HepG2 (cell line): ENCODE results near the gene HAPLN2. TPM values are rescaled to one million over a fixed set of nuclear protein-coding genes. Genes with fewer than 3 reads are reported as not detected.

Experiments used
- CREBL2 ChIP-seq: sonication (generic); formaldehyde crosslinking; IDR thresholded peaks from 2 replicates; pipeline ENCODE4 v1.8.1; 2023; ENCODE audit warnings: missing genetic modification reagents, mild to moderate bottlenecking, borderline replicate concordance
- FOXJ3 ChIP-seq: sonication (generic); formaldehyde crosslinking; IDR thresholded peaks from 2 replicates; pipeline ENCODE4 v1.4.0; 2020; ENCODE audit warnings: missing genetic modification reagents, mild to moderate bottlenecking, borderline replicate concordance
- GABPB1 ChIP-seq: IDR thresholded peaks from 2 replicates; pipeline ENCODE4 v1.6.1; 2016; ENCODE audit warnings: mild to moderate bottlenecking, missing genetic modification reagents, moderate library complexity, missing compliant biosample characterization
- GATAD2A ChIP-seq: IDR thresholded peaks from 2 replicates; pipeline ENCODE4 v1.6.1; 2016
- HMG20B ChIP-seq: conservative IDR thresholded peaks from 2 replicates; pipeline ENCODE4 v1.6.1; 2016; ENCODE audit warnings: missing genetic modification reagents, missing compliant biosample characterization
- JARID2 ChIP-seq: sonication (generic); formaldehyde crosslinking; IDR thresholded peaks from 2 replicates; pipeline ENCODE4 v1.8.1; 2023; ENCODE audit warnings: missing genetic modification reagents, inconsistent platforms; ENCODE audit not compliant: insufficient replicate concordance
- MYC ChIP-seq: sonication (generic); formaldehyde crosslinking; IDR thresholded peaks from 2 replicates; pipeline ENCODE4 v1.9.0; 2021; ENCODE audit warnings: missing genetic modification reagents, borderline replicate concordance
- PHF21A ChIP-seq: sonication (generic); formaldehyde crosslinking; IDR thresholded peaks from 2 replicates; pipeline ENCODE4 v1.5.0; 2020; ENCODE audit warnings: mild to moderate bottlenecking, missing genetic modification reagents
- SALL1 ChIP-seq: sonication (generic); formaldehyde crosslinking; IDR thresholded peaks from 2 replicates; pipeline ENCODE4 v1.8.0; 2022; ENCODE audit warnings: mild to moderate bottlenecking, missing genetic modification reagents
- SP5 ChIP-seq: IDR thresholded peaks from 2 replicates; pipeline ENCODE4 v1.6.1; 2016; ENCODE audit warnings: low read depth, borderline replicate concordance
- SRF ChIP-seq: IDR thresholded peaks from 2 replicates; pipeline ENCODE4 v1.6.1; 2011; ENCODE audit warnings: mild to moderate bottlenecking, low read depth, low read length, moderate library complexity
- SRSF9 ChIP-seq: fragments of 200-400 bp; formaldehyde crosslinking; IDR thresholded peaks from 2 replicates; pipeline ENCODE4 v1.6.1; 2018; ENCODE audit warnings: borderline replicate concordance, mild to moderate bottlenecking, low read depth, low read length; ENCODE audit not compliant: insufficient read depth, poor library complexity, severe bottlenecking
- SSRP1 ChIP-seq: IDR thresholded peaks from 2 replicates; pipeline ENCODE4 v1.6.1; 2016; ENCODE audit warnings: control low read depth
- TBX3 ChIP-seq: fragments of 450-650 bp; IDR thresholded peaks from 2 replicates; pipeline ENCODE4 v1.6.1; 2017; ENCODE audit warnings: antibody characterized with exemption, mild to moderate bottlenecking, inconsistent platforms, borderline replicate concordance
- TEAD3 ChIP-seq: optimal IDR thresholded peaks from 2 replicates; pipeline ENCODE3; 2016; ENCODE audit warnings: borderline replicate concordance
- TFDP2 ChIP-seq: sonication (generic); formaldehyde crosslinking; IDR thresholded peaks from 2 replicates; pipeline ENCODE4 v1.4.0; 2020; ENCODE audit warnings: missing genetic modification reagents
- ZBTB26 ChIP-seq: IDR thresholded peaks from 2 replicates; pipeline ENCODE4 v1.6.1; 2016; ENCODE audit warnings: missing compliant biosample characterization, missing genetic modification reagents, borderline replicate concordance
- ZBTB3 ChIP-seq: sonication (generic); formaldehyde crosslinking; IDR thresholded peaks from 2 replicates; pipeline ENCODE4 v1.4.0; 2020; ENCODE audit warnings: low read depth, mild to moderate bottlenecking, moderate library complexity, missing genetic modification reagents, borderline replicate concordance
- ZBTB37 ChIP-seq: sonication (generic); formaldehyde crosslinking; IDR thresholded peaks from 2 replicates; pipeline ENCODE4 v1.4.0; 2020; ENCODE audit warnings: mild to moderate bottlenecking, missing genetic modification reagents
- ZMAT3 ChIP-seq: sonication (generic); formaldehyde crosslinking; conservative IDR thresholded peaks from 2 replicates; pipeline ENCODE4 v1.7.0; 2021; ENCODE audit warnings: missing genetic modification reagents
- ZNF143 ChIP-seq: sonication (generic); formaldehyde crosslinking; IDR thresholded peaks from 2 replicates; pipeline ENCODE4 v1.4.0; 2020; ENCODE audit warnings: missing genetic modification reagents
- ZNF160 ChIP-seq: sonication (generic); formaldehyde crosslinking; IDR thresholded peaks from 2 replicates; pipeline ENCODE4 v1.8.0; 2022; ENCODE audit warnings: mild to moderate bottlenecking, inconsistent platforms, missing genetic modification reagents
- ZNF333 ChIP-seq: sonication (generic); formaldehyde crosslinking; IDR thresholded peaks from 2 replicates; pipeline ENCODE4 v1.4.0; 2020; ENCODE audit warnings: mild to moderate bottlenecking, missing genetic modification reagents, borderline replicate concordance
- ZNF710 ChIP-seq: sonication (generic); formaldehyde crosslinking; IDR thresholded peaks from 2 replicates; pipeline ENCODE4 v1.5.0; 2020; ENCODE audit warnings: mild to moderate bottlenecking, missing genetic modification reagents, borderline replicate concordance
- polyA plus RNA-seq, 8 experiments: library from polyadenylated mRNA; depleted of rRNA in 3 of 8; stranded (reverse) in 7 of 8; unstranded in 1 of 8; fragments of >200 nt; fragmentation: Illumina TruSeq in 4 of 8; extraction: Trizol in 4 of 8; gene quantifications; 2 replicates each; pipeline versions ENCODE4 v1.2.1 to v1.2.3, GENCODE V29; 2011 to 2016; ENCODE audit warnings: low read depth in 4 of 8, missing spikeins in 1 of 8, mixed read lengths in 1 of 8; ENCODE audit not compliant: insufficient read depth in 1 of 8
- total RNA-seq, 5 experiments: library from RNA; depleted of rRNA; stranded (reverse); fragments of >200 nt; fragmentation: Illumina TruSeq; extraction: Trizol; gene quantifications; 2 replicates each; pipeline ENCODE4 v1.2.3, GENCODE V29; 2016; ENCODE audit warnings: low read depth in 1 of 5

The HAPLN2 gene
- total and polyA plus RNA-seq, 2 of the 13 experiments (the other 11 are each of a cell fraction or from before 2014, with no cell fraction given): not detected

GRCh38 chr1:156659988-156660751, 41.0 kb downstream of the HAPLN2 start (continued):
- peak; percentile 37; the same call in 1 of the 2 replicates for TF ChIP-seq ZBTB26
- peak; percentile 23; the same call in 1 of the 2 replicates for TF ChIP-seq PHF21A (CRISPR knock-in tag)
- peak; percentile 93 for TF ChIP-seq ZMAT3 (CRISPR knock-in tag)
- peak; percentile 57; the same call in 1 of the 2 replicates for TF ChIP-seq SP5 (CRISPR knock-in tag)
- TF ChIP-seq ZNF143 (CRISPR knock-in tag): 0 out of 2 replicates have a peak, but pooled peaks have one; percentile 2
- TF ChIP-seq CREBL2: no peak
- no peak for TF ChIP-seq SRSF9
- TF ChIP-seq GATAD2A: peak; percentile 67
- no peak for TF ChIP-seq TBX3
- peak; percentile 99 for TF ChIP-seq SSRP1
- peak; percentile 67; the same call in 1 of the 2 replicates for TF ChIP-seq TFDP2 (CRISPR knock-in tag)
- TF ChIP-seq GABPB1 (CRISPR knock-in tag): peak; percentile 91
- TF ChIP-seq MYC (CRISPR knock-in tag): peak; percentile 84
- TF ChIP-seq ZNF333 (CRISPR knock-in tag): 0 out of 2 replicates have a peak, but pooled peaks have one; percentile 78
- TF ChIP-seq TEAD3 (CRISPR knock-in tag): peak; percentile 86
- no peak for TF ChIP-seq FOXJ3
- TF ChIP-seq JARID2 (CRISPR knock-in tag): peak; percentile 68
- 0 out of 2 replicates have a peak, but pooled peaks have one; percentile 2 for TF ChIP-seq SRF
- TF ChIP-seq ZBTB3 (CRISPR knock-in tag): 0 out of 2 replicates have a peak, but pooled peaks have one; percentile 37
- peak; percentile 19 for TF ChIP-seq ZNF160
- 0 out of 2 replicates have a peak, but pooled peaks have one; percentile 21 for TF ChIP-seq HMG20B
- TF ChIP-seq ZBTB37 (CRISPR knock-in tag): no peak
- TF ChIP-seq ZNF710 (CRISPR knock-in tag): peak; percentile 45; the same call in 1 of the 2 replicates
- peak; percentile 77 for TF ChIP-seq SALL1
